GM06990 (cell line): ENCODE measurements around the gene NDUFA11.

Experiments
- DNase-seq: peaks from one replicate; pipeline ENCODE4 v3.0.0-alpha.2; 2011; ENCODE audit not compliant: insufficient read length; ENCODE audit errors: extremely low read depth
- H3K27me3 ChIP-seq: replicated peaks from 2 replicates; pipeline ENCODE4 v1.6.0; 2011; ENCODE audit warnings: low read length; ENCODE audit not compliant: control insufficient read depth, insufficient read depth
- H3K36me3 ChIP-seq: 2 replicates; pipeline ENCODE4 v1.5.1; 2011; ENCODE audit warnings: low read length; ENCODE audit not compliant: control insufficient read depth, insufficient read depth
- H3K4me3 ChIP-seq: replicated peaks from 2 replicates; pipeline ENCODE4 v1.5.1; 2011; ENCODE audit warnings: low read depth, mild to moderate bottlenecking, control low read depth, low read length
- TF ChIP-seq, protein P1 (sequence below): IDR thresholded peaks from 2 replicates; pipeline ENCODE4 v1.5.1; 2011; ENCODE audit warnings: low read length, control low read depth, mild to moderate bottlenecking, inconsistent platforms; ENCODE audit not compliant: insufficient read depth, poor library complexity, severe bottlenecking

NDUFA11 gene

DNA sequence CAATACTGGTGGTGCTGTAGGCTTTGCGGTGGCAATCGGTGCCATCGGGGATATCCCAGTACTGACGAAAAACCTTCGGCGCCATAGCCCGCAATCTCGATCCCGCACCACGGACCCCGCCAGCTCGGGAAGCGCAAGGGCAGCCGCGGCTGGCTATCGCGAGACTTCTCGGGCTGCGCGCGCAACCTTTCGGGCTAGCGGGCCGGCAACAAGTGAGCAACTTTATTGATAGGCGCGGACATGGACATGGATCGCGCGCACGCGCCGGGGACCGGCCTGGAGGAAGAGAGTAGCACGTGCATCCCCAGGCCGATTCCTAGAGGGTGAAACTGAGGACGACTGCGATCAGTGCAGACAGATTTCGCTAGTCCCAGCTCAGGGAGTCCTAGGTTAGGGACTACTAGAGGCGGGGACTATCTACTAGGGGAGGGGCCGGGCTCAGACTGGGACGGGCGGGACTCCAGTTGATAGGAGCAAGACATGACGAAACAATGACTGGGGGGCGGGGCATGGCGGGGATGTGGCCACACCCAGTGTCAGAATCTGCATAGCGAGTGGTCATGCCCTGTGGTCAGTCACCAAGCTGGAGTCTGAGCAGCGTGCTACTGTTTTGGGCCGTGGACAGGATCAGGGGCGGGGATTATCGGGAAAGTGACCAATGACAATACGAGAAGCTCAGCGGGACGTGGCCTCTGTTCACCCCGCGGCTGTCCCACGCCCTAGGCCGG is at the start of gene NDUFA11:
Gene NDUFA11, minus strand, starts transcription at position 167 of the 728 bp plus-strand sequence. Its CDS starts 82 bp downstream, at position 85.
- H3K36me3 ChIP-seq = peaks cover 8% of the 10 kb centered on the region
- TF ChIP-seq, protein P1, sequence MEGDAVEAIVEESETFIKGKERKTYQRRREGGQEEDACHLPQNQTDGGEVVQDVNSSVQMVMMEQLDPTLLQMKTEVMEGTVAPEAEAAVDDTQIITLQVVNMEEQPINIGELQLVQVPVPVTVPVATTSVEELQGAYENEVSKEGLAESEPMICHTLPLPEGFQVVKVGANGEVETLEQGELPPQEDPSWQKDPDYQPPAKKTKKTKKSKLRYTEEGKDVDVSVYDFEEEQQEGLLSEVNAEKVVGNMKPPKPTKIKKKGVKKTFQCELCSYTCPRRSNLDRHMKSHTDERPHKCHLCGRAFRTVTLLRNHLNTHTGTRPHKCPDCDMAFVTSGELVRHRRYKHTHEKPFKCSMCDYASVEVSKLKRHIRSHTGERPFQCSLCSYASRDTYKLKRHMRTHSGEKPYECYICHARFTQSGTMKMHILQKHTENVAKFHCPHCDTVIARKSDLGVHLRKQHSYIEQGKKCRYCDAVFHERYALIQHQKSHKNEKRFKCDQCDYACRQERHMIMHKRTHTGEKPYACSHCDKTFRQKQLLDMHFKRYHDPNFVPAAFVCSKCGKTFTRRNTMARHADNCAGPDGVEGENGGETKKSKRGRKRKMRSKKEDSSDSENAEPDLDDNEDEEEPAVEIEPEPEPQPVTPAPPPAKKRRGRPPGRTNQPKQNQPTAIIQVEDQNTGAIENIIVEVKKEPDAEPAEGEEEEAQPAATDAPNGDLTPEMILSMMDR = no peak
- DNase-seq = peak; percentile 98
- peak within 1 kb of the TSS; percentile 99 for H3K4me3 ChIP-seq
- no peaks in the 10 kb centered on the region for H3K27me3 ChIP-seq

DNA sequence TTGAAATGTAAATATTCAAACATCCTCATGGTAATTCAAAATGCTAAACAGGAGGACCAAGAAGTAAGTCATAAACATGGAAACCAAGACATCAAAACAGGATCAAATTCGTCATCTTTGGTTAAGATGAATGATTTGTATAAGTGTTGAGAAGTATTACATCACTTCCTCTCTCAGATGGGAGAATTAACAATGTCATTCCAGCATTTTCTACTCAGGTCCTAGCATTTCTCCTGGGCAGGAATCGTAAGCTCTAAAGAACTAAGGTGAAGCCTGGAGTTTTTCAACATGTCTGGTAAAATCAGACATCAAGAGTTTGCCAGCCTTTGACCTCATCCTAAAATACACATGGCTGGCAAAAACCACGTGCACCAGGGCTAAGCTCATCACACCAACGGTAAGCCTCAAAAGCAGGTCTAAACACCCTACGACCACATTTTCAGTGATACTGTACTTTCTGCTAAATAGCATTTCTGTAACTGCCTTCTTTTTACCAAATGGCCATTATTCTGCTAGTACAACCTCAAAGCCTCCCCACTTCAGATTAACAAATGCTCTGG is 49.5 kb upstream of the NDUFA11 start:
- Histone ChIP-seq H3K4me3 (no peak overlapping the region), H3K27me3 (no peaks in the 10 kb centered on the region), H3K36me3 (peaks cover 2% of the 10 kb centered on the region; the same call in 1 of the 2 replicates)
- no peak for DNase-seq
- TF ChIP-seq, protein P1 = no peak

DNA sequence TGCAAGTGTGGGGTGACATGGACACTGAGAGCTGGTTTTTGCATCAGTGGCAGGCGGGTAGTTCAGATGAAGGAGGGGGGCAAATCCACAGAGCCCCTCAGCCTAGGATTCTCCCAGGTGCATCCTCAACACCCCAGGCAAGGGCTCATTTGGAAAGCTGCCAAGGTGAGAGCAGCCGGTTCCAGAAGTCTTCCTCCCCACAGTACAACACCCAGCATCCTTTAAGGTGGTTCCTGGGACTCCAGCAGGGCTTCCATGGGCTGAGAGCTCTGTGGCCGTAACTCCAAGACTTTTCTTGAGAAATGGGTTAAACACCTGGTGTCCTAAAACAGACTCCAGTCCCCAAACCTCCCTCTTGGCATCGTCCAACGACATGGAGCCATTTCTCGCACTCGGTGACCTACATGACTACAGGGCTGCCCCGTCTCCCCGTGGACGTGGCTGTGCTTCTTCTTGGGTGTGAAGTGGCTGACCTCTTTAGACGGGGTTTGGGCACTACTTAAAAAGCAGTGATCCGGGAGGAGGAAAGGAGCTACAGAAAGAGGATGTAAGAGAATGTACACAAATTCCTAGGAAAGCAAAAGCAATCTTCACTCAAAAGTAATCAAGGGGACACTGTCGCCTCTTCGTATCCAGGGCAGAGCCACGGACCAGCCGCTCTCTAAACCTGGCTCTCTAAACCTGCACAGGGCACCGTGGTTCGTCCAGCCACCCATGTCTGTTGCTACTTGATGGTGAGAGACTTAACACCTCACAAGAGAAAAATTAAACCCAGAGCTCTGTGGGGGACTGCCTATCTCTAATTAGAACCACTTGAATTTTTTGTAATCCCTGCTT is 48.8 kb upstream of the NDUFA11 start:
- peaks cover 2% of the 10 kb centered on the region for H3K36me3 ChIP-seq
- no peak for DNase-seq
- no peak overlapping the region for H3K4me3 ChIP-seq
- TF ChIP-seq, protein P1 = no peak
- no peaks in the 10 kb centered on the region for H3K27me3 ChIP-seq

DNA sequence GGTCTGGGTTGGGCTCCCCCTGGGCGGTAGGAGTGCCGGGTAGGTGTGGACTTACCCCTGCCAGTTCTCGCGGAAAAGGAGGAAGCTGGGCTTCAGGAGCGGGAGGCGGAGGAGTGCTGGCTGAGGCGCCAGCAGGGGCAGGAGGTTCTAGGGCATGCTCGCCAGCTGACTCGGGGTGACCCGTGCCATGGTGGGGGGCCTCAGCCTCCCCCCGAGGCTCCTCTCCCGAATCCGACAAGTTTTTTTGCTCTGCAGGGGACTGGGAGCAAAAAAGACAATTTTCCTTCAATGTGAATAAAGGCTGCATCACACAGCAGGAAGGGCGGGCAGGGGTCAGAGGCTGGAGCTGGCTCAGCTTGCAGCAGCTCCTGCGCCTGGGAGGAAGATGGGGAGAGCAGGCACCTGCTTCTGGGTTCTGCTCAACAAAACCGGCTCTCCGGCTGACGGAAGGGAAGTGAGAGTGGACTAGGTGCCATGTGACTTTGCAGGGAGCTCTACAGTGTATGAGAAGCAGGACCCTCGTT is 47.8 kb upstream of the NDUFA11 start:
- TF ChIP-seq, protein P1 = no peak
- no peak for DNase-seq
- H3K27me3 ChIP-seq = no peaks in the 10 kb centered on the region
- H3K36me3 ChIP-seq = peaks cover 5% of the 10 kb centered on the region
- no peak overlapping the region for H3K4me3 ChIP-seq

DNA sequence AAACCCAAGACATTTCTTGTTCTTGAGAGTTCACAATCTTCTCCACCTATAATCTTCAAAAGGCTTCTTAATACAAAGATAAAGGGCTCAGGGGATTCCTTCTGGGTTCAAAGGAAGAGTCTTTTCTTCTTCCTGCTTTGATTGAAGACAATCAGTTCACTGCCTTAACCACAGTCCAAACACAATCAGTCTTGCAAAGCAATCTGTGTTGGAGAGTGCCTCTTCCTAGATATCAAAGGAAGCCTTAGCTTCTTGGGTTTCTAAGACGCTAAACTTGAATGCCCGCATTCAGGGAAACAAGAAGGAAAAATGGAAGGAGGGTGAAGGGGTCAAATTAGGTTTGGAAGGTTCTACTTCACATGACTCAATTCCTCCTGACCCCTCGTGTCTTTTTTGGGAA is 47.2 kb upstream of the NDUFA11 start:
- no peak for DNase-seq
- Histone ChIP-seq H3K4me3 (no peak overlapping the region), H3K36me3 (peaks cover 6% of the 10 kb centered on the region), H3K27me3 (no peaks in the 10 kb centered on the region)
- TF ChIP-seq, protein P1 = no peak
